H9 (cell line): ENCODE data around the gene VAV2. TPM values are rescaled to one million over a fixed set of nuclear protein-coding genes. Genes with fewer than 3 reads are reported as not detected.
A peak's percentile ranks its signal among the peaks of the same experiment; 100 is the strongest.

Experiments used
- DNase-seq: peaks from one replicate; pipeline ENCODE4 v3.0.0-alpha.2; 2017
- H2AFZ ChIP-seq: one replicate; pipeline ENCODE4 v1.6.1; 2013; ENCODE audit warnings: mild to moderate bottlenecking, low read length, control low read depth, moderate library complexity
- H2AK5ac ChIP-seq: 2 replicates; pipeline ENCODE4 v1.6.1; 2013; ENCODE audit warnings: low read length, control low read depth, mixed read lengths; ENCODE audit not compliant: insufficient read length
- H2BK120ac ChIP-seq: one replicate; pipeline ENCODE4 v1.6.1; 2013; ENCODE audit warnings: low read depth, mild to moderate bottlenecking, low read length, control low read depth, inconsistent platforms; ENCODE audit not compliant: poor library complexity, severe bottlenecking
- H2BK12ac ChIP-seq: 2 replicates; pipeline ENCODE4 v1.6.1; 2013; ENCODE audit warnings: low read length, control low read depth, mixed read lengths, low read depth; ENCODE audit not compliant: insufficient read length
- H2BK15ac ChIP-seq: 2 replicates; pipeline ENCODE4 v1.6.1; 2013; ENCODE audit warnings: low read depth, low read length, control low read depth
- H2BK20ac ChIP-seq: one replicate; pipeline ENCODE4 v1.6.1; 2013; ENCODE audit warnings: low read depth, mild to moderate bottlenecking, low read length, control low read depth, inconsistent platforms; ENCODE audit not compliant: poor library complexity, severe bottlenecking
- H2BK5ac ChIP-seq: 2 replicates; pipeline ENCODE4 v1.6.1; 2013; ENCODE audit warnings: low read length, control low read depth, mixed read lengths; ENCODE audit not compliant: insufficient read length
- H3K14ac ChIP-seq: 2 replicates; pipeline ENCODE4 v1.6.1; 2013; ENCODE audit warnings: low read length, control low read depth; ENCODE audit not compliant: insufficient read depth
- H3K18ac ChIP-seq: 2 replicates; pipeline ENCODE4 v1.6.1; 2013; ENCODE audit warnings: low read depth, mild to moderate bottlenecking, mixed read lengths, low read length, control low read depth; ENCODE audit not compliant: insufficient read length
- H3K23ac ChIP-seq: 2 replicates; pipeline ENCODE4 v1.6.1; 2013; ENCODE audit warnings: low read length, control low read depth, mixed read lengths, low read depth; ENCODE audit not compliant: insufficient read length
- H3K23me2 ChIP-seq: 2 replicates; pipeline ENCODE4 v1.6.1; 2013; ENCODE audit warnings: low read depth, mild to moderate bottlenecking, mixed read lengths, low read length, control low read depth; ENCODE audit not compliant: insufficient read length, poor library complexity, severe bottlenecking
- H3K27ac ChIP-seq: 2 replicates; pipeline ENCODE4 v1.5.1; 2013; ENCODE audit warnings: low read length, control low read depth, mixed read lengths, low read depth; ENCODE audit not compliant: insufficient read length
- H3K27me3 ChIP-seq: 2 replicates; pipeline ENCODE4 v1.6.1; 2013; ENCODE audit warnings: low read length, control low read depth, inconsistent platforms; ENCODE audit not compliant: insufficient read depth
- H3K4ac ChIP-seq: 2 replicates; pipeline ENCODE4 v1.6.1; 2013; ENCODE audit warnings: low read depth, mild to moderate bottlenecking, control low read depth, inconsistent platforms, low read length, moderate library complexity
- H3K4me1 ChIP-seq: 2 replicates; pipeline ENCODE4 v1.6.1; 2013; ENCODE audit warnings: low read length, control low read depth, inconsistent platforms; ENCODE audit not compliant: insufficient read depth
- H3K4me2 ChIP-seq: 2 replicates; pipeline ENCODE4 v1.6.1; 2013; ENCODE audit warnings: low read length, control low read depth, mixed read lengths; ENCODE audit not compliant: insufficient read length, insufficient read depth
- H3K56ac ChIP-seq: 2 replicates; pipeline ENCODE4 v1.6.1; 2013; ENCODE audit warnings: low read depth, mild to moderate bottlenecking, mixed read lengths, low read length, control low read depth; ENCODE audit not compliant: insufficient read length
- H3K79me1 ChIP-seq: 2 replicates; pipeline ENCODE4 v1.6.1; 2013; ENCODE audit warnings: low read depth, mild to moderate bottlenecking, moderate library complexity, low read length, control low read depth, inconsistent platforms; ENCODE audit not compliant: insufficient read depth, poor library complexity, severe bottlenecking
- H3K79me2 ChIP-seq: 2 replicates; pipeline ENCODE4 v1.6.1; 2013; ENCODE audit warnings: low read length, control low read depth, inconsistent platforms; ENCODE audit not compliant: insufficient read depth
- H3K9ac ChIP-seq: 2 replicates; pipeline ENCODE4 v1.6.1; 2013; ENCODE audit warnings: low read length, control low read depth, mixed read lengths; ENCODE audit not compliant: insufficient read length; ENCODE audit errors: extremely low read depth
- H3K9me3 ChIP-seq: one replicate; pipeline ENCODE4 v1.6.1; 2013; ENCODE audit warnings: low read depth, low read length, inconsistent platforms; ENCODE audit not compliant: control insufficient read depth
- H3T11ph ChIP-seq: one replicate; pipeline ENCODE4 v1.6.1; 2013; ENCODE audit warnings: mild to moderate bottlenecking, low read length, control low read depth, inconsistent platforms
- H4K20me1 ChIP-seq: one replicate; pipeline ENCODE4 v1.6.1; 2013; ENCODE audit not compliant: control insufficient read depth, insufficient read length, insufficient read depth
- H4K5ac ChIP-seq: 2 replicates; pipeline ENCODE4 v1.6.1; 2013; ENCODE audit warnings: low read depth, mild to moderate bottlenecking, mixed read lengths, low read length, control low read depth; ENCODE audit not compliant: insufficient read length
- H4K8ac ChIP-seq: replicated peaks from 2 replicates; pipeline ENCODE4 v1.6.1; 2013; ENCODE audit warnings: low read length, control low read depth, mixed read lengths, low read depth; ENCODE audit not compliant: insufficient read length
- H4K91ac ChIP-seq: 2 replicates; pipeline ENCODE4 v1.6.1; 2013; ENCODE audit warnings: low read depth, mild to moderate bottlenecking, moderate library complexity, mixed read lengths, low read length, control low read depth; ENCODE audit not compliant: insufficient read length
- H3K27ac Mint-ChIP-seq, 3 experiments: 2 replicates in 2 of 3; 3 replicates in 1 of 3; pipeline ENCODE4 v1.8.0; 2020 to 2021; ENCODE audit warnings: mixed read lengths in 3 of 3, mild to moderate bottlenecking in 1 of 3, moderate library complexity in 1 of 3
- H3K27me3 Mint-ChIP-seq: 2 replicates; pipeline ENCODE4 v1.8.0; 2021; ENCODE audit warnings: low read depth, mild to moderate bottlenecking, moderate library complexity, mixed read lengths
- H3K36me3 Mint-ChIP-seq, 3 experiments: 2 replicates in 2 of 3; 3 replicates in 1 of 3; pipeline ENCODE4 v1.8.0; 2020 to 2021; ENCODE audit warnings: low read depth in 3 of 3, mixed read lengths in 3 of 3; ENCODE audit not compliant: insufficient read depth in 1 of 3
- H3K4me1 Mint-ChIP-seq, 2 experiments: 2 replicates each; pipeline ENCODE4 v1.8.0; 2020; ENCODE audit warnings: mixed read lengths in 2 of 2
- H3K4me3 Mint-ChIP-seq, 2 experiments: 2 replicates in 1 of 2; 3 replicates in 1 of 2; pipeline ENCODE4 v1.8.0; 2020 to 2021; ENCODE audit warnings: mild to moderate bottlenecking in 2 of 2, mixed read lengths in 2 of 2, moderate library complexity in 1 of 2
- H3K9me3 Mint-ChIP-seq, 2 experiments: 2 replicates in 1 of 2; 3 replicates in 1 of 2; pipeline ENCODE4 v1.8.0; 2020; ENCODE audit warnings: mild to moderate bottlenecking in 2 of 2, mixed read lengths in 2 of 2, moderate library complexity in 1 of 2
- WGBS: extraction: QIAGEN DNeasy Blood & Tissue Kit; methylation state at CpG from one replicate; pipeline ENCODE4 v1.1.7; 2013; ENCODE audit warnings: missing lambda C conversion rate, low lambda C conversion rate, mixed read lengths; ENCODE audit not compliant: insufficient read length; ENCODE audit errors: extremely low coverage; 5-methylcytosine and 5-hydroxymethylcytosine counted together
- total RNA-seq: library from RNA; stranded (reverse); gene quantifications from 2 replicates; pipeline ENCODE4 v1.2.1, GENCODE V29; 2021
- TF ChIP-seq, protein P1 (sequence below): fragments of 200-600 bp; sonication (generic); conservative IDR thresholded peaks from 3 replicates; pipeline ENCODE4 v1.8.0; 2021; ENCODE audit warnings: antibody characterized with exemption, mild to moderate bottlenecking

VAV2 gene
- total RNA-seq, 1 experiment from 2014 or later, result 58.7 TPM

DNA sequence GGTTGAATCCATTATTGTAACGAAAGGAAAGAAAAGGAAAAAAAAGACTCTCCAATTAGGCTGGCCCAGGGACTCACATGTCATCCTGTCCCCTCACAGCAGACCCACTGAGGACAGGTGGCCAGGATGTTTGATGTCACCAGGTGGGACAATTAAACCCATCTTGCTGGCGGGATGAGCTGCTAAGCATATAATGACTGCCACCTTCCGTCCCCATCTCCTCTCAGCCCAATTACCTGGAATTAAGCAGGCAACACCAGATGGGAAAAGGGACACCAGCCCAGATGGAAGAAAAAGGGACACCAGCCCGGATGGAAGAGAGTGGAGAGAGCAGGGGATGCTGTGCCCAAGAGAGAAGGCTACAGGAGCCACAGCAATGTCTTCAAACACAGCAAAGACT, 137.4 kb downstream of the VAV2 start:
- Histone ChIP-seq H3K56ac (no peak overlapping the region), H3K18ac (no peak overlapping the region), H3K14ac (no peak overlapping the region; the same call in 1 of the 2 replicates), H2BK15ac (no peak overlapping the region), H3K27ac (no peak overlapping the region), H4K91ac (no peak overlapping the region), H2BK120ac (no peak overlapping the region), H3K9me3 (no peaks in the 10 kb centered on the region), H2AK5ac (no peak overlapping the region), H3K23ac (no peak overlapping the region), H3K27me3 (no peaks in the 10 kb centered on the region), H3K4me1 (no peaks in the 10 kb centered on the region), H3K4me2 (no peak overlapping the region), H4K5ac (no peak overlapping the region), H2BK5ac (no peak overlapping the region), H3T11ph (no peak overlapping the region), H4K20me1 (no peaks in the 10 kb centered on the region), H3K79me2 (no peaks in the 10 kb centered on the region), H3K23me2 (no peaks in the 10 kb centered on the region), H2BK20ac (no peak overlapping the region), H2BK12ac (no peak overlapping the region), H3K4ac (no peak overlapping the region), H3K9ac (no peak overlapping the region), H3K79me1 (no peaks in the 10 kb centered on the region), H2AFZ (no peak overlapping the region), H4K8ac (no peak overlapping the region)
- no peak overlapping the region for H3K4me3 Mint-ChIP-seq
- peak overlapping the region; percentile 77 to 91 (median 90); a peak in 4 of 7 replicates for H3K27ac Mint-ChIP-seq
- no peaks in the 10 kb centered on the region; the same call in 1 of the 2 replicates for H3K27me3 Mint-ChIP-seq
- H3K4me1 Mint-ChIP-seq, result peaks cover 9 to 13% of the 10 kb centered on the region in 2 experiments; a peak in 3 of 4 replicates
- H3K9me3 Mint-ChIP-seq, result peaks cover 0 to 2% of the 10 kb centered on the region in 2 experiments; a peak in 1 of 5 replicates
- TF ChIP-seq, protein P1, sequence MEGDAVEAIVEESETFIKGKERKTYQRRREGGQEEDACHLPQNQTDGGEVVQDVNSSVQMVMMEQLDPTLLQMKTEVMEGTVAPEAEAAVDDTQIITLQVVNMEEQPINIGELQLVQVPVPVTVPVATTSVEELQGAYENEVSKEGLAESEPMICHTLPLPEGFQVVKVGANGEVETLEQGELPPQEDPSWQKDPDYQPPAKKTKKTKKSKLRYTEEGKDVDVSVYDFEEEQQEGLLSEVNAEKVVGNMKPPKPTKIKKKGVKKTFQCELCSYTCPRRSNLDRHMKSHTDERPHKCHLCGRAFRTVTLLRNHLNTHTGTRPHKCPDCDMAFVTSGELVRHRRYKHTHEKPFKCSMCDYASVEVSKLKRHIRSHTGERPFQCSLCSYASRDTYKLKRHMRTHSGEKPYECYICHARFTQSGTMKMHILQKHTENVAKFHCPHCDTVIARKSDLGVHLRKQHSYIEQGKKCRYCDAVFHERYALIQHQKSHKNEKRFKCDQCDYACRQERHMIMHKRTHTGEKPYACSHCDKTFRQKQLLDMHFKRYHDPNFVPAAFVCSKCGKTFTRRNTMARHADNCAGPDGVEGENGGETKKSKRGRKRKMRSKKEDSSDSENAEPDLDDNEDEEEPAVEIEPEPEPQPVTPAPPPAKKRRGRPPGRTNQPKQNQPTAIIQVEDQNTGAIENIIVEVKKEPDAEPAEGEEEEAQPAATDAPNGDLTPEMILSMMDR, result no peak
- no peak for DNase-seq
- WGBS, result no CpG with 5 or more reads among the region's 4 CpGs
- peaks cover 3 to 21% (median 19%) of the 10 kb centered on the region in 3 experiments; a peak in 5 of 7 replicates for H3K36me3 Mint-ChIP-seq
